Prostate gland (tissue), 2 donors: Measurements from ENCODE around the gene SARNP. TPM values are rescaled to one million over a fixed set of nuclear protein-coding genes. Genes with fewer than 3 reads are reported as not detected.

Experiments
- DNase-seq: peaks from one replicate; pipeline ENCODE4 v3.0.0-alpha.2; 2019; ENCODE audit warnings: low spot score
- H3K27ac ChIP-seq, 2 donors: fragments of 200-600 bp; sonication (generic); 2 replicates each; pipeline ENCODE4 v1.5.1; 2017 to 2019
- H3K27me3 ChIP-seq: fragments of 200-600 bp; sonication (generic); replicated peaks from 2 replicates; pipeline ENCODE4 v1.5.1; 2019; ENCODE audit not compliant: insufficient read depth
- H3K36me3 ChIP-seq, 2 donors: fragments of 200-600 bp; sonication (generic); 1 replicate in 1 of 2; 2 replicates in 1 of 2; pipeline versions ENCODE4 v1.5.1 to v1.8.1; 2017 to 2019
- H3K4me1 ChIP-seq: fragments of 200-600 bp; sonication (generic); replicated peaks from 2 replicates; pipeline ENCODE4 v1.5.1; 2019
- H3K4me3 ChIP-seq, 2 donors: fragments of 200-600 bp; sonication (generic); 2 replicates each; pipeline ENCODE4 v1.5.1; 2017 to 2019
- H3K9me3 ChIP-seq: fragments of 200-600 bp; sonication (generic); 2 replicates; pipeline ENCODE4 v1.5.1; 2017
- POLR2A ChIP-seq: fragments of 450-650 bp; IDR thresholded peaks from one replicate; pipeline ENCODE4 v1.6.1; 2016; ENCODE audit warnings: antibody characterized with exemption, mild to moderate bottlenecking
- POLR2AphosphoS5 ChIP-seq: sonication (generic); formaldehyde crosslinking; IDR thresholded peaks from one replicate; pipeline ENCODE4 v1.6.1; 2017; ENCODE audit warnings: antibody characterized with exemption
- WGBS: methylation state at CpG from one replicate; pipeline ENCODE4 v1.1.5; 2018; 5-methylcytosine and 5-hydroxymethylcytosine counted together
- intact Hi-C: fragments of 100-400 bp; cut with DNase I; formaldehyde crosslinking; loops from one replicate; pipeline ENCODE4 v1.14.2; 2022
- total RNA-seq, 2 donors: library from RNA; depleted of rRNA; stranded (reverse); fragments of >200 nt; gene quantifications; one replicate each; pipeline ENCODE4 v1.1.0, GENCODE V29; 2016
- TF ChIP-seq, protein P1 (sequence below), 4 experiments: fragments of 200-600 bp in 2 of 4; fragments of 450-650 bp in 2 of 4; sonication (generic) in 2 of 4; IDR thresholded peaks; 1 replicate in 3 of 4; 2 replicates in 1 of 4; pipeline ENCODE4 v1.5.1; 2016 to 2019; ENCODE audit warnings: antibody characterized with exemption in 4 of 4, mild to moderate bottlenecking in 2 of 4, moderate library complexity in 2 of 4

The SARNP gene
- total RNA-seq, 2 donors from 2014 or later: 65.9 to 75.9 TPM

DNA sequence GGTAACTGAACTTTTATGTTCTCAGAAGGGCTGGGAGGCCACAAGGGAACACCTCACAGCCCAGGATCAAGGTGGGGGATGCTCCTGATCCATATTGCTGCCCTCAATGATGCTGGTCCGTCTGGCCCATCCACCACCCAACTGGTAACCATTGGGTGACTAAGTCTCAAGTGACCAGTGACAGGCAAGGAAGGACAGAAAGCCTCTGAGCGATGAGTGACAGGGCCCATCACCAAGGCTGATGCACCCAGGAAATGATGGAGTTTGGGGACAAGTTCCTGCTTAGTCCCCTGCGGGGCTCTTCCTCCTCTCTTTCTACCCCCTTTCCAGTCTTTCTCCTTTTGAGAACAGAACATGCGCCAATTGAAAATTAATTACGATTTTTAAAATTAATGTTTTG is 27.8 kb upstream of the SARNP start:
- WGBS: 88% methylated on average over 5 of the region's 5 CpGs
- intact Hi-C loops: no loop called here
- TF ChIP-seq, protein P1, sequence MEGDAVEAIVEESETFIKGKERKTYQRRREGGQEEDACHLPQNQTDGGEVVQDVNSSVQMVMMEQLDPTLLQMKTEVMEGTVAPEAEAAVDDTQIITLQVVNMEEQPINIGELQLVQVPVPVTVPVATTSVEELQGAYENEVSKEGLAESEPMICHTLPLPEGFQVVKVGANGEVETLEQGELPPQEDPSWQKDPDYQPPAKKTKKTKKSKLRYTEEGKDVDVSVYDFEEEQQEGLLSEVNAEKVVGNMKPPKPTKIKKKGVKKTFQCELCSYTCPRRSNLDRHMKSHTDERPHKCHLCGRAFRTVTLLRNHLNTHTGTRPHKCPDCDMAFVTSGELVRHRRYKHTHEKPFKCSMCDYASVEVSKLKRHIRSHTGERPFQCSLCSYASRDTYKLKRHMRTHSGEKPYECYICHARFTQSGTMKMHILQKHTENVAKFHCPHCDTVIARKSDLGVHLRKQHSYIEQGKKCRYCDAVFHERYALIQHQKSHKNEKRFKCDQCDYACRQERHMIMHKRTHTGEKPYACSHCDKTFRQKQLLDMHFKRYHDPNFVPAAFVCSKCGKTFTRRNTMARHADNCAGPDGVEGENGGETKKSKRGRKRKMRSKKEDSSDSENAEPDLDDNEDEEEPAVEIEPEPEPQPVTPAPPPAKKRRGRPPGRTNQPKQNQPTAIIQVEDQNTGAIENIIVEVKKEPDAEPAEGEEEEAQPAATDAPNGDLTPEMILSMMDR (IDR thresholded peaks at IDR 0.05): no peak
- TF ChIP-seq POLR2A (no peak), POLR2AphosphoS5 (no peak)
- Histone ChIP-seq H3K4me3 (no peak overlapping the region), H3K27ac (no peak overlapping the region), H3K4me1 (no peaks in the 10 kb centered on the region), H3K36me3 (no peaks in the 10 kb centered on the region), H3K9me3 (no peaks in the 10 kb centered on the region), H3K27me3 (no peaks in the 10 kb centered on the region)
- DNase-seq: no peak

DNA sequence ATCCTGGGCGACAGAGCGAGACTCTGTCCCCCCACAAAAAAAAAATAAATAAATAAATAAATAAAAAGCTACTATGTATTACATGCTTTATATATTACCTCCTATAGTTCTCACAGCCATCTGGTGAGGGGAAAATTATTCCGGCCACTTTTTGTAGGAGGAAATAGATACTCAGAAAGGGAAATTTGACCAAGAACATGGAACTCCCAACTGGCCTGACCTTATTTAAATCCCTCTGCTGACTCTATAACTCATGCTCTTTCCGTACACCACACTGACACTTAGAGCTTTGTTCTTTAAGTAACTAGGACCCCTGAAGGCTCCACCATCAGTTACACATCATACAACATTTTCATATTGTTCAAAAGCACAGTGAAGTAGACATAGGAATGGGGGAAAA is 27.4 kb upstream of the SARNP start:
- Histone ChIP-seq H3K4me1 (no peaks in the 10 kb centered on the region), H3K27ac (no peak overlapping the region), H3K9me3 (no peaks in the 10 kb centered on the region), H3K36me3 (no peaks in the 10 kb centered on the region), H3K4me3 (no peak overlapping the region), H3K27me3 (no peaks in the 10 kb centered on the region)
- intact Hi-C loops: no loop called here
- WGBS: 94% methylated on average over 4 of the region's 4 CpGs
- DNase-seq: no peak
- TF ChIP-seq POLR2A: no peak
- TF ChIP-seq, protein P1 (IDR thresholded peaks at IDR 0.05): no peak
- no peak for TF ChIP-seq POLR2AphosphoS5

DNA sequence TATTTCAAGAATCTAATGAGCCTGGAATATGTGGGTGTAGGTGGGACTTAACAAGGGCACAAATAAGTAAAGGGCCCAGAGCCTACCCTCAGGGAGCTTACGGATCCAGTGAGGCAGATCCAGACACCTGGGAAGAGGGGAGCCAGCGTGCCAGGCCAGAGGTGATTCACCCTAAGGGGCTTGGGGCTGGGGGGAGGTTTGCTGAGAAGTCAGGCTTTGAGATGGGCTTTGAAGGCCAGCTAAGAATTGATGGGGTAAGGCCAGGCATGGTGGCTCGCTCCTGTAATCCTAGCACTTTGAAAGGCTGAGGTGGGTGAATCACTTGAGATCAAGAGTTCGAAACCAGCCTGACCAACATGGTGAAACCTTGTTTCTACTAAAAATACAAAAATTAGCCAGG is 25.9 kb upstream of the SARNP start:
- DNase-seq: no peak
- TF ChIP-seq, protein P1 (IDR thresholded peaks at IDR 0.05): no peak
- TF ChIP-seq POLR2AphosphoS5 (no peak), POLR2A (no peak)
- Histone ChIP-seq H3K36me3 (no peaks in the 10 kb centered on the region), H3K4me1 (no peaks in the 10 kb centered on the region), H3K27me3 (no peaks in the 10 kb centered on the region), H3K9me3 (no peaks in the 10 kb centered on the region), H3K27ac (no peak overlapping the region), H3K4me3 (no peak overlapping the region)
- intact Hi-C loops: no loop called here
- 96% methylated on average over 4 of the region's 4 CpGs for WGBS

DNA sequence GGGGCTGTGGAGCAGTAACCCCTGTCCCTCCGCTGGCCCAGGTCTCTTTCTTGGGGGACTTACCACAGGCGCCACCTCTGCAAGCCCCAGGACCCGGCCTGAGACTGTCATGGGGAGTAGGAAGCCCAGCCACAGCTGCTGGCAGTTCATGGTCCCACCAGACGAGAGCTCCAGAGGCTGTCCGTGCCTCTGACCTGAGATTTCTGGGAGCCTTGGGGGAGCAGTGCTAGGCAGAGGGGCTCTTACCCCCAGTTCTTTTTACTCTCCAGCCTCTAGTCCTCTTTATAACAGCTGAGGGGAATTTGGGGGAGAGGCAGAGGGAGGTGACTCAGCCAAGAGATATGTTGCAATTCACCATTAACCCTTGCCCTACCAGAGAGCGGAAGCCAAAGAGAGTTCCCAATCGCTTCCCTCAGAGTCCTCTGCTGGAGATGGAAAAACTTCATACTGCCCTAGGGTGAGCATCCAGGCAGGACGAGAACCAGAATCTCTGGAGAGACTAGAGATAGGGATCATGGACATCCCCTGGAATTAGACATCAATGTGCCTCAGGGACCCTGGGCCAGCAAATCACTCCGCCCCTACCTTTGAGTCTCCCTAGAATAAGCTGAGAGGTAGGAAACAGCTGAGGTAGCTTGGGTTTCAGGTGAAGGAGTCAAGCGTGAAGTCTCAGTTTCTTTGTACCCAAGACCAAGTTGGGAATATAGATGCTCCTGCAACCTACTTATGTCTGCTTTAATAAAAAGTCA is 25.3 kb upstream of the SARNP start, which contains the start of gene MMP19:
Gene MMP19, minus strand, starts transcription at position 256 of the 749 bp plus-strand sequence. Its CDS starts 106 bp downstream, at position 150.
- intact Hi-C loops: no loop called here
- no peaks in the 10 kb centered on the region for H3K4me1 ChIP-seq
- no peaks in the 10 kb centered on the region for H3K36me3 ChIP-seq
- TF ChIP-seq, protein P1 (IDR thresholded peaks at IDR 0.05): no peak
- TF ChIP-seq POLR2A: no peak
- TF ChIP-seq POLR2AphosphoS5: no peak
- 65% methylated on average over 10 of the region's 10 CpGs for WGBS
- H3K27ac ChIP-seq: peak within 1 kb of the TSS in 1 of 2 donors; percentile 33
- H3K4me3 ChIP-seq: peak within 1 kb of the TSS; percentile 7 to 15
- H3K27me3 ChIP-seq: no peaks in the 10 kb centered on the region
- H3K9me3 ChIP-seq: no peaks in the 10 kb centered on the region
- DNase-seq: no peak
